HG03354 (cell line): ENCODE measurements around the gene TP53TG3E.
"Not testable (repeated sequence)": the region's sequence is repeated elsewhere in the genome, so short reads cannot be mapped to it uniquely, and the experiment has no call there.

Experiments
- ATAC-seq: cut with Tn5 transposase; IDR thresholded peaks from one replicate; pipeline ENCODE4 v1.9.1; 2021; ENCODE audit warnings: mild to moderate bottlenecking; ENCODE audit not compliant: unreplicated experiment, poor library complexity, severe bottlenecking

Gene TP53TG3E, protein sequence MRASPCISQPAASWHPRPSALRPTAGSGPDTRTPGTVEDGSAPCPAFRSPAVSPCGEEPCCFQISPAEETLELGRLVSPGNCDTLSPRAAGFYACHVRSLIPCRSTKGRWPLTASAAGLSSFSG

DNA sequence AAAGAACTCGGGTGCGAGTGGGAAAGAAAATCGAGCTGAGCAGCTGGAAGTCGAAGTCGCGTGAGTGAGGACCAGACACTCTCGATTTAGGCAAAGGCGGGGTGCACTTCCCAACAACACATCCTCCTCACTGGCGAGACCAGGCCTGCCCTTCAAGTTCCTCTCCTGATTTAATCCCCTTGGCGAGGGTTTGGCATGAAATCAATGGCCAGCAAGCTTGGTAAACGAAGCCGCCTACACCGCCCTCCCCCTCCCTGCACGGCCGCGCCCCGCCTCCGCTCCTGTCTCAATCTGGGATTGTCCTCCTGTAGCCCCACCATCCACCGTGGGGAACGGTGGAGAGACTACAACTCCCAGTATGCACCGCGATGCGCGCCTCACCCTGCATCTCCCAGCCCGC is at the start of gene TP53TG3E:
Gene TP53TG3E (plus strand): TSS at position 301 of the 400 bp plus-strand sequence. CDS start 68 bp downstream, at position 369.
- ATAC-seq = not testable (repeated sequence)

DNA sequence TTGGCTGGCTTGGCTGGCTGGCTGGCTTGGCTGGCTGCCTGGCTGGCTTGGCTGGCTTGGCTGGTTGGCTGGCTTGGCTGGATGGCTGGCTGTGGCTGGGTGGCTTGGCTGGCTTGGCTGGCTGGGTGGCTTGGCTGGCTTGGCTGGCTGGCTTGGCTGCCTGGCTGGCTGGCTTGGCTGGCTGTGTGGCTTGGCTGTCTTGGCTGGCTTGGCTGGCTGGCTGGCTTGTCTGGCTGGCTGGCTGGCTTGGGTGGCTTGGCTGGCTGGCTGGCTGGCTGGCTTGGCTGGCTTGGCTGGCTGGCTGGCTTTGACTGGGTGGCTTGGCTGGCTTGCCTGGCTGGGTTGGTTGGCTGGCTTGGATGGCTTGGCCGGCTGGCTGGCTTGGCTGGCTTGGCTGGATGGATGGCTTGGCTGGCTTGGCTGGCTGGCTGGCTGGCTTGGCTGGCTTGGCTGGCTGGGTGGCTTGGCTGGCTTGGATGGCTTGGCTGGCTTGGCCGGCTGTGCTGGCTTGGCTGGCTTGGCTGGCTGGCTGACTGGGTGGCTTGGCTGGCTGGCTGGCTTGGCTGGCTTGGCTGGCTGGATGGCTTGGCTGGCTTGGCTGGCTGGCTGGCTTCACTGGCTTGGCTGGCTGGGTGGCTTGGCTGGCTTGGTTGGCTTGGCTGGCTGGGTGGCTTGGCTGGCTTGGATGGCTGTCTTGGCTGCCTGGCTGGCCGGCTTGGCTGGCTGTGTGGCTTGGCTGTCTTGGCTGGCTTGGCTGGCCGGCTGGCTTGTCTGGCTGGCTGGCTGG is 32.3 kb downstream of the TP53TG3E start:
- not testable (repeated sequence) for ATAC-seq

DNA sequence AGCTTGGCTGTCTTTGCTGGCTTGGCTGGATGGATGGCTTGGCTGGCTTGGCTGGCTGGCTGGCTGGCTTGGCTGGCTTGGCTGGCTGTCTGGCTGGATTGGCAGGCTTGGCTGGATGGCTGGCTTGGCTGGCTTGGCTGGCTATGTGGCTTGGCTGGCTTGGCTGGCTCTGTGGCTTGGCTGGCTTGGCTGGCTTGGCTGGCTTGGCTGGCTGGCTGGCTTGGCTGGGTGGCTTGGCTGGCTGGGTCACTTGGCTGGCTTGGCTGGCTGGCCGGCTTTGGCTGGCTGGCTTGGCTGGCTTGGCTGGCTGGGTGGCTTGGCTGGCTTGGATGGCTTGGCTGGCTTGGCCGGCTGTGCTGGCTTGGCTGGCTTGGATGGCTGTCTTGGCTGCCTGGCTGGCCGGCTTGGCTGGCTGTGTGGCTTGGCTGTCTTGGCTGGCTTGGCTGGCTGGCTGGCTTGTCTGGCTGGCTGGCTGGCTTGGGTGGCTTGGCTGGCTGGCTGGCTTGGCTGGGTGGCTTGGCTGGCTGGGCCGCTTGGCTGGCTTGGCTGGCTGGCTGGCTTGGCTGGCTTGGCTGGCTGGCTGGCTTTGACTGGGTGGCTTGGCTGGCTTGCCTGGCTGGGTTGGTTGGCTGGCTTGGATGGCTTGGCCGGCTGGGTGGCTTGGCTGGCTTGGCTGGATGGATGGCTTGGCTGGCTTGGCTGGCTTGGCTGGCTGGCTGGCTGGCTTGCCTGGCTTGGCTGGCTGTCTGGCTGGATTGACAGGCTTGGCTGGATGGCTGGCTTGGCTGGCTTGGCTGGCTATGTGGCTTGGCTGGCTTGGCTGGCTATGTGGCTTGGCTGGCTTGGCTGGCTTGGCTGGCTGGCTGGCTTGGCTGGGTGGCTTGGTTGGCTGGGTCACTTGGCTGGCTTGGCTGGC is 33.8 kb downstream of the TP53TG3E start:
- not testable (repeated sequence) for ATAC-seq

DNA sequence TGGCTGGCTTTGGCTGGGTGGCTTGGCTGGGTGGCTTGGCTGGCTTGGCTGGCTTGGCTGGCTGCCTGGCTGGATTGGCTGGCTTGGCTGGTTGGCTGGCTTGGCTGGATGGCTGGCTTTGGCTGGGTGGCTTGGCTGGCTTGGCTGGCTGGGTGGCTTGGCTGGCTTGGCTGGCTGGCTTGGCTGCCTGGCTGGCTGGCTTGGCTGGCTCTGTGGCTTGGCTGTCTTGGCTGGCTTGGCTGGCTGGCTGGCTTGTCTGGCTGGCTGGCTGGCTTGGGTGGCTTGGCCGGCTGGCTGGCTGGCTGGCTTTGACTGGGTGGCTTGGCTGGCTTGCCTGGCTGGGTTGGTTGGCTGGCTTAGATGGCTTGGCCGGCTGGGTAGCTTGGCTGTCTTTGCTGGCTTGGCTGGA is 34.4 kb downstream of the TP53TG3E start:
- ATAC-seq = not testable (repeated sequence)

DNA sequence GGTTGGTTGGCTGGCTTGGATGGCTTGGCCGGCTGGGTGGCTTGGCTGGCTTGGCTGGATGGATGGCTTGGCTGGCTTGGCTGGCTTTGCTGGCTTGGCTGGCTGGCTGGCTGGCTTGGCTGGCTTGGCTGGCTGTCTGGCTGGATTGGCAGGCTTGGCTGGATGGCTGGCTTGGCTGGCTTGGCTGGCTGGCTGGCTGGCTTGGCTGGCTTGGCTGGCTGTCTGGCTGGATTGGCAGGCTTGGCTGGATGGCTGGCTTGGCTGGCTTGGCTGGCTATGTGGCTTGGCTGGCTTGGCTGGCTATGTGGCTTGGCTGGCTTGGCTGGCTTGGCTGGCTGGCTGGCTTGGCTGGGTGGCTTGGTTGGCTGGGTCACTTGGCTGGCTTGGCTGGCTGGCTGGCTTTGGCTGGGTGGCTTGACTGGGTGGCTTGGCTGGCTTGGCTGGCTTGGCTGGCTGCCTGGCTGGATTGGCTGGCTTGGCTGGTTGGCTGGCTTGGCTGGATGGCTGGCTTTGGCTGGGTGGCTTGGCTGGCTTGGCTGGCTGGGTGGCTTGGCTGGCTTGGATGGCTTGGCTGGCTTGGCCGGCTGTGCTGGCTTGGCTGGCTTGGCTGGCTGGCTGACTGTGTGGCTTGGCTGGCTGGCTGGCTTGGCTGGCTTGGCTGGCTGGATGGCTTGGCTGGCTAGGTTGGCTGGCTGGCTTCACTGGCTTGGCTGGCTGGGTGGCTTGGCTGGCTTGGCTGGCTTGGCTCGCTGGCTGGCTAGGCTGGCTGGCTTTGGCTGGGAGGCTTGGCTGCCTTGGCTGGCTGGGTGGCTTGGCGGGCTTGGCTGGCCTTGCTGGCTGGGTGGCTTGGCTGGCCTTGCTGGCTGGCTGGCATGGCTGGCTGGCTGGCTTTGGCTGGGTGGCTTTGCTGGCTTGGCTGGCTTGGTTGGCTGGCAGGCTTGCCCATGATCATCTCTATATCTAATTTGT is 35.3 kb downstream of the TP53TG3E start:
- not testable (repeated sequence) for ATAC-seq
